Esophagus squamous epithelium (tissue), 5 donors: ENCODE measurements around the gene RASEF. TPM values are rescaled to one million over a fixed set of nuclear protein-coding genes. Genes with fewer than 3 reads are reported as not detected.

Source experiments
- DNase-seq: peaks from one replicate; lab custom pipeline; 2025; lab: John Stamatoyannopoulos, UW
- H3K27ac ChIP-seq, 4 donors: fragments of 200-600 bp; sonication (generic); one replicate each; pipeline ENCODE4 v1.5.1; 2016 to 2019; ENCODE audit warnings: mild to moderate bottlenecking in 1 of 4
- H3K27me3 ChIP-seq, 4 donors: fragments of 200-600 bp; sonication (generic); 1 replicate in 3 of 4; 2 replicates in 1 of 4; pipeline versions ENCODE4 v1.5.1 to v1.6.0; 2017 to 2021; ENCODE audit warnings: antibody characterized with exemption in 1 of 4
- H3K36me3 ChIP-seq, 3 donors: fragments of 200-600 bp; sonication (generic); one replicate each; pipeline ENCODE4 v1.5.1; 2016 to 2019
- H3K4me1 ChIP-seq, 3 donors: fragments of 200-600 bp; sonication (generic); one replicate each; pipeline ENCODE4 v1.5.1; 2017 to 2019
- H3K4me3 ChIP-seq, 4 donors: fragments of 200-600 bp; sonication (generic); 1 replicate in 3 of 4; 2 replicates in 1 of 4; pipeline ENCODE4 v1.5.1; 2016 to 2019; ENCODE audit warnings: mild to moderate bottlenecking in 2 of 4, moderate library complexity in 1 of 4
- H3K9me3 ChIP-seq, 3 donors: fragments of 200-600 bp; sonication (generic); one replicate each; pipeline ENCODE4 v1.5.1; 2016 to 2019
- POLR2A ChIP-seq, 4 donors: fragments of 450-650 bp; IDR thresholded peaks; one replicate each; pipeline ENCODE4 v1.6.1; 2017; ENCODE audit warnings: antibody characterized with exemption in 4 of 4, mild to moderate bottlenecking in 4 of 4, moderate library complexity in 3 of 4
- WGBS, 2 donors: methylation state at CpG; one replicate each; pipeline ENCODE4 v1.1.5; 2018; 5-methylcytosine and 5-hydroxymethylcytosine counted together
- intact Hi-C: fragments of 100-400 bp; cut with DNase I; formaldehyde crosslinking; loops from one replicate; pipeline ENCODE4 v1.15.0; 2022
- total RNA-seq, 4 donors: library from RNA; depleted of rRNA; stranded (reverse); fragments of >200 nt; gene quantifications; one replicate each; pipeline ENCODE4 v1.1.0, GENCODE V29; 2016
- TF ChIP-seq, protein P1 (sequence below), 6 experiments: fragments of 450-650 bp in 4 of 6; fragments of 200-600 bp in 2 of 6; sonication (generic) in 2 of 6; IDR thresholded peaks; one replicate each; pipeline ENCODE4 v1.5.1; 2016 to 2019; ENCODE audit warnings: antibody characterized with exemption in 6 of 6, mild to moderate bottlenecking in 4 of 6, moderate library complexity in 4 of 6
- donor health status: DM: yes; HTN: yes; CAD: no.

Gene RASEF
- total RNA-seq, 4 donors from 2014 or later: 9.1 to 17.4 (median 13.5) TPM

DNA sequence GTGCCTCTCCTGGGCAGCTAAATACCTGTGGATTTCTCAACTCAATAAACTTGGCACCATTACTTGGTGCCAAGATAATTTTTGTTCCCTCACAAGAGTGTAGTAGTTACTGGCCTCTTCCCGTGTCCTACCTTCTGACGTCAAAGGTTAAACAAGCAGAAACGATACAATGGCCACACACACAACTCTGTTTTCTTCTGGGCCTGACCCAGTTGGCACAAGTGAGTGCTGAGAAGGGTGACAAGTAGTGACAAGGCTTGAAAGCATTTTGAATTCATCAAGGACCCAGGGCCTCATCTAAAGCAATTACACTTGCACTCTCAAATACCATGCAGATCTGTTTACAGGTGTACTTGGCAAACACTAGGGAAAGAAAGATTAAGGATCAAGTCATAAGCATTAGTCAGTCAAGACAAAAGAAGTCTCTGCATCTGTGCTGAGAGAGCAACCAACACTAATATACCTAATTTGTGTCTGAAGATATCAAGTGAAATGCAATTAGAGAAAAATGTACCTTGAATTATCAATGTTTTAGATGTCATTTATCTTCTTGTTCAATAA, 30.8 kb downstream of the RASEF start:
- Histone ChIP-seq H3K27ac (peak overlapping the region in 2 of 4 donors; percentile 37), H3K9me3 (no peaks in the 10 kb centered on the region), H3K4me3 (no peak overlapping the region), H3K36me3 (no peaks in the 10 kb centered on the region), H3K27me3 (no peaks in the 10 kb centered on the region), H3K4me1 (peaks cover 0 to 47% (median 0%) of the 10 kb centered on the region in 3 donors)
- DNase-seq: no peak
- intact Hi-C loops: no loop called here
- 38 to 46% methylated on average over 3 of the region's 3 CpGs for WGBS, 2 donors
- TF ChIP-seq POLR2A (IDR thresholded peaks at IDR 0.05): no peak
- TF ChIP-seq, protein P1, sequence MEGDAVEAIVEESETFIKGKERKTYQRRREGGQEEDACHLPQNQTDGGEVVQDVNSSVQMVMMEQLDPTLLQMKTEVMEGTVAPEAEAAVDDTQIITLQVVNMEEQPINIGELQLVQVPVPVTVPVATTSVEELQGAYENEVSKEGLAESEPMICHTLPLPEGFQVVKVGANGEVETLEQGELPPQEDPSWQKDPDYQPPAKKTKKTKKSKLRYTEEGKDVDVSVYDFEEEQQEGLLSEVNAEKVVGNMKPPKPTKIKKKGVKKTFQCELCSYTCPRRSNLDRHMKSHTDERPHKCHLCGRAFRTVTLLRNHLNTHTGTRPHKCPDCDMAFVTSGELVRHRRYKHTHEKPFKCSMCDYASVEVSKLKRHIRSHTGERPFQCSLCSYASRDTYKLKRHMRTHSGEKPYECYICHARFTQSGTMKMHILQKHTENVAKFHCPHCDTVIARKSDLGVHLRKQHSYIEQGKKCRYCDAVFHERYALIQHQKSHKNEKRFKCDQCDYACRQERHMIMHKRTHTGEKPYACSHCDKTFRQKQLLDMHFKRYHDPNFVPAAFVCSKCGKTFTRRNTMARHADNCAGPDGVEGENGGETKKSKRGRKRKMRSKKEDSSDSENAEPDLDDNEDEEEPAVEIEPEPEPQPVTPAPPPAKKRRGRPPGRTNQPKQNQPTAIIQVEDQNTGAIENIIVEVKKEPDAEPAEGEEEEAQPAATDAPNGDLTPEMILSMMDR (IDR thresholded peaks at IDR 0.05): no peak

- peak overlapping the region in 2 of 4 donors; percentile 23 to 73 for H3K27ac ChIP-seq
Measured at GRCh38 chr9:83030391-83031107, 32.4 kb downstream of the RASEF start.

DNA sequence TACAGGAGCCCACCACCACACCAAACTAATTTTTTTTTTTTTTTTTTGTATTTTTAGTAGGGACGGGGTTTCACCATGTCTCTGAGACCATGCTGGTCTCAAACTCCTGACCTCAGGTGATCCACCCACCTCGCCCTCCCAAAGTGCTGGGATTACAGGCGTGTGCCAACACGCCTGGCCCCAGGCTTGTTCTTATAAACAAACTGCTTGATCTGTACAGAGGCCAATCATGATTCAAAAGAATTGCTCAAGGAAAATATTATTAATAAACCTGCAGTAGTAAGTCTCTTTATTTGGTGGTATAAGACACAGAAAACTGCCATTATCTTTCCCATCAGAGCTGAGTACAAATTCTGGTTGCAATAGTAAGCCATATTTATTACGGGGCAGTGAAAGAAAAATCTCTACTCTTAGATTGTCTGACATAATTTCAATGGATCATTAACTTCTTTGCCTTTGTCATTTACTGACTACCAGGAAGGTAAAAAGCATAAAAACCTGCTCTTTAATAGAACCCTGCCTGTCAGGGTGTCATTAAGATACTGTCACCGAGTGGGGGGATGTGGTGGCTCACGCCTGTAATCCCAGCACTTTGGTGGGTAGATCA, 33.3 kb downstream of the RASEF start:
- WGBS, 2 donors: 48 to 75% methylated on average over 6 to 7 of the region's 7 CpGs
- peak overlapping the region in 3 of 4 donors; percentile 57 to 73 (median 62) for H3K27ac ChIP-seq
- intact Hi-C loops: no loop called here

More at GRCh38 chr9:83030391-83031107, 32.4 kb downstream of the RASEF start:
- Histone ChIP-seq H3K27me3 (no peaks in the 10 kb centered on the region), H3K4me1 (peaks cover 0 to 52% (median 0%) of the 10 kb centered on the region in 3 donors), H3K36me3 (no peaks in the 10 kb centered on the region), H3K9me3 (no peaks in the 10 kb centered on the region), H3K4me3 (no peak overlapping the region)
- no peak for TF ChIP-seq POLR2A (IDR thresholded peaks at IDR 0.05)
- TF ChIP-seq, protein P1 (IDR thresholded peaks at IDR 0.05): no peak
- DNase-seq: no peak
- intact Hi-C loops: no loop called here
- WGBS, 2 donors: 54% methylated on average over 6 of the region's 6 CpGs

DNA sequence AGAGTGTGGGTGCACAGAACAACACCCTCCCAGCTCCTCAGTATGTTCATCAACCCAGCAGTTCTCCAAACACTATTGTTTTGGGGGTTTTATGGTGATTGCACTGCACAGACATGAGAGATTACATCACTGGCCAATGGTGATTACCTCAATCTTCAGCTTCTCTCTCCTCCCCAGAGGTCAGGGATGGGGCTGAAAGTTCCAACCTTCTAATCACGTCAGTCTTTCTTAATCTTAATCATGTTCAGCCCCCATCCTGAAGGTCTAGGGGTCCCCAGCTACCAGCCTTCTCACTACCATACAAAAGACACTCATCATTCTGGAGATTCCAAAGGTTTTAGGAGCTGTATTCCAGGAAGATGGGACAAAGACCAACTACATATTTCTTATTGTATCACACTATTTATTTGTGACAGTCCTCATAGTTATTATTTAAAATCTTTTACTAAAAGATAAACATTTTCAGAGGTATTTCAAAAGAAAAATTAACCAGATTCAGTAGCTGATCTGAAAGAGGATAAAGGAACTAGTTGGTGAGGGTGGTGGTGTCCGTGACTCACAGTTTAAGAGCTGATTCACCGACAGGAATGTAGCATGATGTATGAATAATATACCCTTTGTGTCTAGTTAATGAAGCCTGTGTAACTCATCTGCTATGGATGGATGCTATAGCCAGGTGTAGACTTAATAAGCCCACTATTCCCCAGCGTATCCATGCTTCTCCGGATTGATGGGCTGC, 35.6 kb downstream of the RASEF start:
- no peaks in the 10 kb centered on the region for H3K9me3 ChIP-seq
- DNase-seq: no peak
- intact Hi-C loops: no loop called here
- no peaks in the 10 kb centered on the region for H3K27me3 ChIP-seq
- H3K27ac ChIP-seq: peak overlapping the region in 1 of 4 donors; percentile 73
- WGBS, 2 donors: 47 to 51% methylated on average over 5 of the region's 5 CpGs
- TF ChIP-seq POLR2A (IDR thresholded peaks at IDR 0.05): no peak
- TF ChIP-seq, protein P1 (IDR thresholded peaks at IDR 0.05): no peak
- H3K36me3 ChIP-seq: no peaks in the 10 kb centered on the region
- peaks cover 0 to 52% (median 0%) of the 10 kb centered on the region in 3 donors for H3K4me1 ChIP-seq
- H3K4me3 ChIP-seq: no peak overlapping the region

More for the DNA sequence above, 33.3 kb downstream of the RASEF start:
- no peaks in the 10 kb centered on the region for H3K36me3 ChIP-seq
- no peak for DNase-seq
- no peaks in the 10 kb centered on the region for H3K27me3 ChIP-seq
- H3K9me3 ChIP-seq: no peaks in the 10 kb centered on the region
- H3K4me1 ChIP-seq: peaks cover 0 to 52% (median 0%) of the 10 kb centered on the region in 3 donors
- TF ChIP-seq, protein P1 (IDR thresholded peaks at IDR 0.05): no peak
- TF ChIP-seq POLR2A (IDR thresholded peaks at IDR 0.05): no peak
- H3K4me3 ChIP-seq: no peak overlapping the region
